SJCRH30 (cell line): ENCODE measurements around the gene ATP11A. TPM values are rescaled to one million over a fixed set of nuclear protein-coding genes. Genes with fewer than 3 reads are reported as not detected.

Experiments
- DNase-seq, 2 experiments: peaks; one replicate each; pipeline ENCODE4 v3.0.0-alpha.2; 2015 to 2020
- H3K27ac ChIP-seq: fragments of 250-450 bp; sonication (Bioruptor Pico); 2 replicates; pipeline ENCODE4 v1.5.1; 2020; ENCODE audit warnings: mild to moderate bottlenecking, moderate library complexity
- H3K27me3 ChIP-seq: fragments of 250-450 bp; sonication (Bioruptor Pico); 2 replicates; pipeline ENCODE4 v1.5.1; 2020; ENCODE audit warnings: mild to moderate bottlenecking, moderate library complexity
- H3K36me3 ChIP-seq: fragments of 250-450 bp; sonication (Bioruptor Pico); 2 replicates; pipeline ENCODE4 v1.5.1; 2020; ENCODE audit warnings: mild to moderate bottlenecking, moderate library complexity
- H3K4me1 ChIP-seq: fragments of 250-450 bp; sonication (Bioruptor Pico); 2 replicates; pipeline ENCODE4 v1.5.1; 2020; ENCODE audit warnings: mild to moderate bottlenecking, moderate library complexity
- H3K4me3 ChIP-seq: fragments of 250-450 bp; sonication (Bioruptor Pico); 2 replicates; pipeline ENCODE4 v1.5.1; 2020; ENCODE audit warnings: mild to moderate bottlenecking, moderate library complexity
- H3K9me3 ChIP-seq: fragments of 250-450 bp; sonication (Bioruptor Pico); replicated peaks from 2 replicates; pipeline ENCODE4 v1.5.1; 2020; ENCODE audit warnings: mild to moderate bottlenecking, moderate library complexity
- total RNA-seq: library from RNA; depleted of rRNA; stranded (reverse); fragments of >200 nt; shearing (Covaris generic); gene quantifications from 2 replicates; pipeline ENCODE4 v1.2.3, GENCODE V29; 2014

Gene ATP11A
- total RNA-seq, 1 experiment from 2014 or later: 14.2 TPM

DNA sequence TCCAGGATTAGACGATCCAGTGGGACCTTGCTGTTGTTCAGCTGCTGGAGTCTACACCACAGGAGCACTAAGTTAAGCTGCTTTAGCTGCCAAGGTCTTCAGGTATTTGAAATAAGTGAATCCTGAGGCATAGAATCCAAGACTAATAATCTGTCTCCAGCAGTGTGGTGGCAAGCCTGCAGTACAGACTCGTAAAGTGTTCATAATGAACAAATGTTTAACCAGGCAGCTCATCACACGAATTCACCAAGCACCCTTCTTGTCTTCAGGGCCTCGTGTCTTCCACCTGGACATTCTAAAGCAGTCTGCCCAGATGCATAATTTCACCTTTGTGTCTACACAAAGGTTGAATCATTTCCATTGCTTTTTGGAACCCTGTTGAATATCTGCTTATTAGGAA, 5.3 kb downstream of the ATP11A start:
- Histone ChIP-seq H3K4me1 (peaks cover 3% of the 10 kb centered on the region; the same call in 1 of the 2 replicates), H3K27me3 (no peaks in the 10 kb centered on the region), H3K9me3 (no peaks in the 10 kb centered on the region), H3K27ac (no peak overlapping the region), H3K36me3 (no peaks in the 10 kb centered on the region), H3K4me3 (no peak overlapping the region)
- no peak for DNase-seq

GRCh38 chr13:112696001-112696868, 6.4 kb downstream of the ATP11A start:
- Histone ChIP-seq H3K27ac (no peak overlapping the region), H3K36me3 (no peaks in the 10 kb centered on the region), H3K4me3 (no peak overlapping the region), H3K27me3 (no peaks in the 10 kb centered on the region), H3K9me3 (no peaks in the 10 kb centered on the region), H3K4me1 (peaks cover 3% of the 10 kb centered on the region; the same call in 1 of the 2 replicates)
- DNase-seq: no peak

- no peaks in the 10 kb centered on the region for H3K27me3 ChIP-seq
- no peak for DNase-seq
Observed at GRCh38 chr13:112696869-112697465, 7.1 kb downstream of the ATP11A start.

DNA sequence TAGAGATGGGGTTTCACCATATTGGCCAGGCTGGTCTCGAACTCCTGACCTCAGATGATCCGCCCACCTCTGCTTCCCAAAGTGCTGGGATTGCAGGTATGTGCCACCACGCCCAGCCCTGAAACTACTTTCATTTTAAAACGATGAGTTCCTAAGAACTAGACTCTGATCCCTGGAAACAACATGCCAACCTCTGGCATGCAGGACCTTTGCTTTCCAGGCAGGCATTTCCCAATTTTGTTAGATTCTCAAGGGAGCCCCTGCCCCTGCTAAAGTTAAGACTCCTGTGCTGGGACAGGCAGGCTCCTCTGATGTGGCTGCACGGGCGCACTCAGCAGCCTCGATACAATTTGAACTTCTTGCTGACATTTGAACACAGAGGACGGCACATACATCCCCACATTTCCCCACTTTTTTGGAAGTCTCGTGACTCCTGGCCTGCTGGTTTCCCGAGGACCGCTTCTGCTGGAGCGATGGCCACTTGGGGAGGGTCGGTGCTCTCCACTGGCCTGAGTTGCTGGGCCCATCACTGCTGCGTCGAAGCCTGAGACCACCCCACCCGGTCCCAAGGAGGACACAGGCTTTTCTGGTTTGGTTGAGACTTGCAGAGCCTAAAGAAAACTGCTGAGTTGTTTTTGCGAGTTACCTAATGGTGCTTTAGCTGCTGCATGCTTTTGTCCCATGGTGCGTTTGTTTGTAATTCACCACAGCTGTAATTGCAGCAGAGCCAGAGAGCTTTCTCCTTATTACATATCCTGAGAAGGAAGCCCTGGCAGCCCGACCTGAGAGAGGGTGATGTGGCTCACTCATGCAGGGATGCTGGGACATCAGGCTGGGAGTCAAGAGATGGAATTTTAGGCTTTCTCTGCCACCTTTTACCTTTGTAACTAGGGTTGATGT, 8.2 kb downstream of the ATP11A start:
- H3K27ac ChIP-seq: no peak overlapping the region
- no peak for DNase-seq
- no peaks in the 10 kb centered on the region for H3K9me3 ChIP-seq
- no peaks in the 10 kb centered on the region for H3K4me1 ChIP-seq
- H3K27me3 ChIP-seq: no peaks in the 10 kb centered on the region
- no peak overlapping the region for H3K4me3 ChIP-seq
- H3K36me3 ChIP-seq: no peaks in the 10 kb centered on the region

More at GRCh38 chr13:112696869-112697465, 7.1 kb downstream of the ATP11A start:
- no peaks in the 10 kb centered on the region for H3K4me1 ChIP-seq
- no peak overlapping the region for H3K27ac ChIP-seq
- H3K4me3 ChIP-seq: no peak overlapping the region
- H3K9me3 ChIP-seq: no peaks in the 10 kb centered on the region
- H3K36me3 ChIP-seq: no peaks in the 10 kb centered on the region

- Histone ChIP-seq H3K27me3 (no peaks in the 10 kb centered on the region), H3K9me3 (no peaks in the 10 kb centered on the region), H3K4me1 (0 out of 2 replicates have a peak, but pooled peaks cover 2% of the 10 kb centered on the region), H3K27ac (no peak overlapping the region), H3K36me3 (no peaks in the 10 kb centered on the region), H3K4me3 (no peak overlapping the region)
- DNase-seq: no peak
Observed at GRCh38 chr13:112699322-112699918, 9.6 kb downstream of the ATP11A start.

- Histone ChIP-seq H3K9me3 (no peaks in the 10 kb centered on the region), H3K4me3 (no peak overlapping the region), H3K27ac (no peak overlapping the region), H3K4me1 (0 out of 2 replicates have a peak, but pooled peaks cover 2% of the 10 kb centered on the region), H3K27me3 (no peaks in the 10 kb centered on the region), H3K36me3 (no peaks in the 10 kb centered on the region)
- DNase-seq: no peak
Observed at GRCh38 chr13:112700291-112701060, 10.6 kb downstream of the ATP11A start.

- Histone ChIP-seq H3K4me1 (0 out of 2 replicates have a peak, but pooled peaks cover 2% of the 10 kb centered on the region), H3K9me3 (no peaks in the 10 kb centered on the region), H3K36me3 (no peaks in the 10 kb centered on the region), H3K4me3 (no peak overlapping the region), H3K27ac (no peak overlapping the region), H3K27me3 (no peaks in the 10 kb centered on the region)
- DNase-seq: no peak
Observed at GRCh38 chr13:112702341-112702985, 12.6 kb downstream of the ATP11A start.

DNA sequence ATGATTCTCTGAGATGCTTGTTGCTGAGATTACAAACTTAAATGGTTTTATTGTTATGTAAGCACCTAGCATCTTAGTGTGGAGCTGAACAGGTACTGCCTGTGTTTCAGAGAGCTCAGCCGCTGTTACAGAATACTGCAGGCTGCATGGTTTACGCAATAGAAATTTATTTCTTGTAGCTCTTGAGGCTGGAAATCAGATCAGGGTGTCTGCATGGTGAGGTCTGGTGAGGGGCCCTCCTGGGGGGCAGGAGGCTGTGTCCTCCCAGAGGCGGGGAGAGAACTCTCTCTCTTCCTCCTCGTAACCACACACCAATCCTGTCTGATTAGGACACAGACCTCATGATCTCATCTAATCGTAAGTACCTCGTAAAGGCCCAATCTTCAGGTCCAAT, 13.1 kb downstream of the ATP11A start:
- Histone ChIP-seq H3K4me3 (no peak overlapping the region), H3K27ac (no peak overlapping the region), H3K27me3 (no peaks in the 10 kb centered on the region), H3K36me3 (no peaks in the 10 kb centered on the region), H3K4me1 (0 out of 2 replicates have a peak, but pooled peaks cover 2% of the 10 kb centered on the region), H3K9me3 (no peaks in the 10 kb centered on the region)
- no peak for DNase-seq

DNA sequence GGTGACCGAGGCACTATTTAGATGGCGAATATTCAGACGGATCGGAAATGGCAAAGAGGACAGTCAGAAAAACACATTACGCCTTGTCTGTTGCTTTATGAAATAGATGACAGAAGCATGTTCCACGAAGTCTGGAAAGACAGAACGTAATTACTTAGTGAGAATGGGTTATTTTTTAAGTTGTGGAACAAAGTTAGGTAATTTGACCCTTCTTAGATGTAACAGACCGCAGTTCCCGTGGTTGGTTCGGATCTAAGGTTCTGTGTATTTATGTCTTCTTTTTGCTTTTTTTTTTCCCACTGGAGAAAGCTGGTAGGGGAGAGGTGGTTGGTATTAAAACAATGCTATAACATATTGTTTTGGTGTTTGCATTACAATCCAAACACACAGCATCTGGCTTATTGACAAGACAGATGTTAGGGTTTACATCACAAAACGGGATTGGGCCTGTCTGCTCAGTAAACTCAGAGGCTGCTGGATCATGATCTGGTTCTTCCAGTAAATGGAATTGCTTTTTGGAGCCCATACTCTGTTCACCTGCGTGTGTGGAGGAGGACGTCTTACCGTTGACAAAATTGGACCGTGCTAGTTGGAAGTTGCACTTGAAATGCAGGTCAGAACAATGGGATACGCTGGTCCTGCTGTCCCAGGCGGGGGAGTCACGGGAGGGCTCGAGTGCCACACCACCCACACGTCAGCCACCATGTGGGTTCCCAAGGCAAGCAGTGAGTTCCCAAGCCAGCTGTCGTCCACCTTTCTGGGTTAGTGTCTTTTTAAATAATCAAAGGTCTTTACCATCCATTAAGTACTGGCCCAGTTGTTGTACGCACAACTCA, 13.8 kb downstream of the ATP11A start:
- Histone ChIP-seq H3K36me3 (no peaks in the 10 kb centered on the region), H3K27ac (no peak overlapping the region), H3K4me1 (0 out of 2 replicates have a peak, but pooled peaks cover 2% of the 10 kb centered on the region), H3K9me3 (no peaks in the 10 kb centered on the region), H3K4me3 (no peak overlapping the region), H3K27me3 (no peaks in the 10 kb centered on the region)
- DNase-seq: no peak

DNA sequence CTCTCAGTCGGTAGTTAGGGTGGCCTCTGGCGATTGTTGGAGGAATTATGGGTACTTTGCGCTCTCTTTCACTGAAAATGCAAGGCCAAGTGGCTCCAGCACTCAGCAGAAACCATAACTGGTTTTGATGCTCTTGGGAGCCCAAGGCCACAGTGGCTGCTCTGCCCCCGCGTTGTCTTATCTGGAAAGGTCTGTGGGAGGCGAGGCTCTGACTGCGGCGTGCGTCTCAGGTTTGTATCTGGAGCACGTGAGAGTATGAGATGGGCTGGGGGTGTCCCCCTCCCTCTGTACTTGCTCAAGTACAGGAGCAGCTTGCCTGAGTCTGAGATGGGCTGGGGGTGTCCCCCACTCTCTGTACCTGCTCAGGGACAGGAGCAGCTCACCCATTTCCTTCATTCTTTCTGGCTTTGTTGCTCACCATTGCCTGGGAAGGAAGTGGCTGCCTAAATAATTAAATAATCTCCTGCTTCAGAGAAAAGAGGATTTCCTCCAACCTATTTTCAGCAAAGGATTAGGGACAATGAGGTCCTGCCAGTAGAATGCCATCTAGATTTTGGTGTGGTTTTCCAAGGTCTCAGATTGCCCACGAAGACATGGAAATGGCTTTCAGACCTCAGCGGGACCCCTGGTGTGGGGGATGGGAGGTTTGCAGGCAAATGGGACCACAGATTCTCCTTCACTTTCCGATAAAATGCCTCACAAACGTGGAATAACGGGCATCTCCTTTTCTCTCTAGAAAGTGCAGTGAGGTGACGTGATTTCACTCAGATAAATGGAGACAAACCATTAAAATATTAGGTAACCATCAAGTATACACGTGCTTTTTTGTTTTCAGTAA, 14.7 kb downstream of the ATP11A start:
- H3K4me3 ChIP-seq: no peak overlapping the region
- DNase-seq: no peak
- no peaks in the 10 kb centered on the region for H3K36me3 ChIP-seq
- H3K27me3 ChIP-seq: no peaks in the 10 kb centered on the region
- no peaks in the 10 kb centered on the region for H3K9me3 ChIP-seq
- 0 out of 2 replicates have a peak, but pooled peaks cover 2% of the 10 kb centered on the region for H3K4me1 ChIP-seq
- H3K27ac ChIP-seq: no peak overlapping the region

DNA sequence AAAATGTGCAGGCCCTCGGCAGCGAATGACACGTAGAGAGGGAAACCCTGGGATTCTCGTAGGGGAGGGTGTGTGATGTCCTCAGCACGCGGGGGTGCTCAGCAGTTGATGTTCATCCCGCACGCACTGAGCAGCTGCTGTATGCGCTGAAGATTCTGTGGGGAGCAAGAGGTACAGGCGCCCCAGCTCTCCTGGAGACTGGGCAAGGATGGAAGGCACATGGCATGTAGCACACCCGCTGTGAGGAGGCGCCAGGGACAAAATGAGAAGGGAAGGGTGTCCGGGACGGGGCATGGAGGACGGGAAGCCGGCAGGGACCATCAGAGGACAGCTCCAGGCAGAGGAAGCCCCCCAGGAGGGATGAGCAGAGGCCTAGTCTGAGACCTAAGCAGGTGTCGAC, 15.4 kb downstream of the ATP11A start:
- H3K4me3 ChIP-seq: no peak overlapping the region
- no peaks in the 10 kb centered on the region for H3K27me3 ChIP-seq
- DNase-seq: no peak
- H3K9me3 ChIP-seq: no peaks in the 10 kb centered on the region
- H3K36me3 ChIP-seq: no peaks in the 10 kb centered on the region
- H3K27ac ChIP-seq: no peak overlapping the region
- H3K4me1 ChIP-seq: 0 out of 2 replicates have a peak, but pooled peaks cover 2% of the 10 kb centered on the region

DNA sequence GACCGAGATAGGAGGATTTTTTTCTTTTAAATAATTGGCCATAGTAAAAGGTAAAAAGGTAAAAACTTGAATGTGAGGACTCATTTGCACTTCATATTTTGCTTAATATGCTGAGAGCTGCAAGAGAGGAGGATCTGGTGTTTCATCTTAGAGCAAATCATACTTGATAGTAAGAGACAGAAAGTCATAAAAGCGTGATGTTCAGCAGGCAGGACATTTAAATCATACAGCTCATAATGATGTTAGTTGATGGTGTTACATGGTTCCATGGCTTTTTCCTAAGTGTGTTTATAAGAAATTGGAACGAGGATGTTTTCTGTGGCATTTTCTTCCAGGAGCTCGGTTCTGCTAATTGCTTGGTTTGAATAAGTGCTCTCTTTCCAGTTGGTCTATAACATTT, 16.3 kb downstream of the ATP11A start:
- no peaks in the 10 kb centered on the region for H3K27me3 ChIP-seq
- DNase-seq: no peak

More for the DNA sequence above, 16.3 kb downstream of the ATP11A start:
- Histone ChIP-seq H3K27ac (no peak overlapping the region), H3K4me1 (0 out of 2 replicates have a peak, but pooled peaks cover 2% of the 10 kb centered on the region), H3K9me3 (no peaks in the 10 kb centered on the region), H3K36me3 (no peaks in the 10 kb centered on the region), H3K4me3 (no peak overlapping the region)
